HG02610 (cell line): ENCODE data around the gene CDH23.

ENCODE experiments used
- ATAC-seq: cut with Tn5 transposase; IDR thresholded peaks from one replicate; pipeline ENCODE4 v1.9.1; 2021; ENCODE audit warnings: mild to moderate bottlenecking, moderate library complexity; ENCODE audit not compliant: unreplicated experiment

Gene CDH23

DNA sequence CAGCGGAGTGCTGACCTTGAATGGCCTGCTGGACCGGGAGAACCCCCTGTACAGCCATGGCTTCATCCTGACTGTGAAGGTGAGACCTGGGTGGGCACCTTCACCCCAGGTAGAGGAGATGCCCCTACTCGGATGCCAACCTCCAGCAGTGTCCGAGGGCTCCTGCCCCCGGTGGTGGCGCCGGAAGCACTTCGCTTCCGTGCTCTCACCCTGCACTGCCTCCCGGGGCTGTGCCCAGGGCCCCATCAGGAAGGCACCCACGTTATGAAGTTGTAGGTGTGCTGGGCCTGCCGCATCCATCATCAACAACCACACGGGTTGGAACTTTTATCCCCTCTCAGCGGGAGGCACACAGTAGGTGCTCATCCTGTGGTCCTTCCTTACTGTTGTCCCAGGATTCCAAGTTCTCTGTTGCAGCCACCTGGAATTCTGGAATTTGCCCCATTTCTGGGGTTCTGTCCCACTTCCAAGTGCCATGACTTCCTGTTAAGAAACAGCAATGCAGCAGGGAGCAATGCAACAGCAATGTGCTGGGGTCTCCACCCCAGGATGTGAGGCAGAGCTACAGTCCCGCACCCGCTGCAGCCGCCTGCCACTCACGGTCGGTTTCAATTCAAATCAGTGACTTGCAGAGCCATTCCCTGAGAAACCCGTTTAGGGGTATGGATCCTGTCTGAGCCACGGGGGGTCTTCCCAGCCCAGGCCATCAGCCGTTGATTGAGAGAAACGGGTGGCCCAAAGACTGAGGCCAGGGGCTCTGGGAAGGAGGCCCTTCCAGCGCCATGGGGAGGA lies 219.0 kb downstream of the CDH23 start:
- ATAC-seq: no peak

DNA sequence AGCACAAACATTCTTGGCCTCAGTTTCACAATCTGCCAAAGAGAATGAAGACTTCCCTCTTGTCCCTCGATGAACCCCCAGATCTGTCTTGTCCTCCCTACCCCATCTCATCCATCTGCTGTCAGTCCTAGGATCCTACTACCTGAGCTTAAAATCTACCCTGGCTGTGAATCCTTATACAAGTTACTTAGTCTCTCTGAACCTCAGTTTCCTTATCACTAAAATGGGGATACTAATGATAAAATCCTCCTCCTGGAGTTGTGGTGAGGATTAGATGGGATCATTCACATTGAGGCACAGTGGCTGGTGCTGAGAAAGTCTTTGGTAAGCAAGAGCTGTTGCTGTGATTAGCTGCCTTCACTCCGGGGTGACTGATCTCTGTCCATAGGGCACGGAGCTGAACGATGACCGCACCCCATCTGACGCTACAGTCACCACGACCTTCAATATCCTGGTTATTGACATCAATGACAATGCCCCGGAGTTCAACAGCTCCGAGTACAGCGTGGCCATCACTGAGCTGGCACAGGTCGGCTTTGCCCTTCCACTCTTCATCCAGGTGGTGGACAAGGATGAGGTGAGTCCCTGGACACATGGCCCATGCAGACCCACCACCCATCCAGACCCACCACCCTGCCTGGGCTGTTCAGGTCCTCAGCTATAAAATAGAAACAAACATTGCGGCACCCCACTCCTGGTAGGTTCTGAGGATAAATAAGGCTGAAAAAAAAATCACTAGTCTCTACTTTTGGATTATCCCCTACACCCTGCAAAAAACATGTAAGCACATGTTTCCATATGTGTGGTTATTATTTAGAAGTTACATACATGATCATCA lies 220.3 kb downstream of the CDH23 start:
- ATAC-seq: no peak

DNA sequence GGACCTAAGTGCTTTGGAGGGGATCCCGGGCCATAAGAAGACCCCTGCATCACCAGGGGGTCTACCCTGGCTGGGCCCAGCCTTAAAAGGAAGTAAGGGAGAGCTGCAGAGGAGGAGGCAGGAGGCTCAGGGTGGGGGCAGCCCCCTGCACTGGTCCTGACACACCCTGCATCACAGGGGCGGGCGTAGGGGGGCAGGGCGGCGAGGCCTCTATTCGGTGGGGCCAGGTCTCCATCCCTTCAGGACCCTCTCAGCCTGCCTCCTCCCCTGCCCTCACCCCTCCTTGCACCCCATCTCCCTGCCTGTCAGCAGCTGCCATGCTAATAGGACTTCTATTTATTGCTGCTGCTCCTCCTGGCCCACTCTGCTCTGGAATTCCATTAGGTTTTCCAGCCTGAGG lies 221.5 kb downstream of the CDH23 start:
- no peak for ATAC-seq

DNA sequence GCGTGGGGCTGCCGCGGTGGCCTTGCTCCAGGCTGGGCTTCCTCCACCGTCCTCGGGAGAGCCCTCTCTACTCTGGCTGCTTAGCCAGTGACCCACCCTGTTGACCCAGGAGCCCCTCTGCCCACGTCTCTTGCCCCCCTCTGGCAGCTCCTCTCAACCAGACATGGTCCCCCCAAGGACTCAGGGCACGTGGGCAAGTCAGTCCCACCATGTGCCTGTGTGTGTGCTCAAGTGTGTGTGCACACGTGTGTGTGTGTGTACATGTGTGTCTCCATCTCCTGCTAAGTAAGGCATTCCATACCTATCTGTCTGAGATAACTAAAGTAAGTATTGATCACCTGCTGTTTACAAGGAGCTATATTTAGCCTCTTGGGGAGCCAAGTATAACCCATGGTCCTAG lies 221.9 kb downstream of the CDH23 start:
- no peak for ATAC-seq

DNA sequence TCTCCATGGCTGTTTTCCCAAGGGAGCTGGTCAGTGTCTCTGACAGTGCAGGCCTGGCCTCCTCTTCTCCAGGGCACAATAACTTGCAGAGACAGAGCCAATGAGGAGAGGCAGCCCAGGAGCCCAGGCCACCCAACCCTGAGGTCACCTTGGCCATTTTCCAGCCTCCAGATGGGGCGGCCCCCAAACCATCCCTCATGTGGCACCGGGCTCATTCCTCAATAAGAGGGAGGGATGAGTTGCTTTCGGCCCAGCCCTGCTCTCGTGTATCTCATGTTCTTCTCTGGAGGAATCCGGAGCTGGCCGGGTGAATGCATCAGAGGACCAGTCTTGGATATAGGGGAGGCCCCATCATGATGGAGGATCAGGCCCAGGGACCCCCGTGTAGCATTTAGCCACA lies 223.9 kb downstream of the CDH23 start:
- no peak for ATAC-seq

DNA sequence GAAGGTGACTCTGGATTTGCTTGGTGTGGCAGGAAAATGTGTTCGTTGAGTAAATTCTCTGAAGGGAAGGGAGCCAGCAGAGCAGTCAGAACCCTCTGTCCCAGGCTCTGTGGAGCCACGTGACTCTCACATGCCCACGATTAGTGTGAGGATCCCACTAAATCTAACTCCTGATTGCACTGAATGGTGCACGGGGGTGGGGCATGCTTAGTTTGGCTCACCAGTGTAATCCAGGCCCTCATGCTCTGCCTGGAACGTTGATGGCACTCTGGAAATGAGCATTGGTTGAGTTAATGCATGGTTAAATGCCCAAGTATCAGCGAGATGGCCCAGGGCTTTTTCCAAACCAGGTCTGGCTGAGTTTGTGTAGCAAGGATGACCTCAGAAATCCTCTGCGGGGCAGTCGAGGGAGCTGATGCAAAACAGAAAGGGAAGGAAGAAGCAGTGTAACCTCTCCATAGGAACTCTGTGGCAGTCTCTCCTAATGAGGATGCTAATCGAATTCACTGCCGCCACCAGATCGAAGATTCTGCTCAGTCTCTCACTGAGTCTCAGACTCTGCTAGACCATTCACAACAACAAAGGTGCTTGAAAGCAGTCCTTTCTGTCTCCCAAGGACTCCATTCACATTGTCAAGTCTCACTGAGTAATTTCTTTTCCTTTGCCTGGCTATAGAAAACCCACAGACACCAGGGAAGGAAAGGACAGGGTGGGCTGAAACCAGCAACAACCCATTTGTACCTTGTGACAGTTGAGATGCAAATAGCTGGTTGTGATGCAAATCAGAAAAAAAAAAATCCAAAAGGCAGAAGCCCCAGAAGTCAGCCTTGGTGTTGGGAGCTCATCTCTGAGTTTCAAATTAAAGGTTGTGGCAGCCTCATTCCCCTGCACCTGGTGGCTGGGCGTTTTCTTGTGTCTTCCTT lies 224.8 kb downstream of the CDH23 start:
- ATAC-seq: no peak

DNA sequence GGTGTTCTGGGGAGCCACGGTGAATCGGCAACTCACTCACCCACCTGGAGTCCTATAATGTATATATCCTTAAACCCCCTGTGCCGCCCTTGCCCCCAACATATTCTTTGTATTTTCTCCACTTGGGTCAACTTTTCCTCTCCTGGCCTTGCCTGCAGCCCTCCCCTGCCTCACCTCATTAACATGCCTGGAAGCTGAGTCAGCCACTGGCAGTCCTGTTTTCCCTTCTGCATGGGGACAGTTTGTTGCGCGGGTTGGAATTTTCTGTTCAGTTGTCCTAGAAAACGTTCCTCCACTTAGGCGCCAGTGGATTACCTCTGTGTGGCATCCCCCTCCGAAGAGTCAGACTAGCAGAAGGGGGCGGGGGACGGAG lies 225.4 kb downstream of the CDH23 start:
- ATAC-seq: no peak

DNA sequence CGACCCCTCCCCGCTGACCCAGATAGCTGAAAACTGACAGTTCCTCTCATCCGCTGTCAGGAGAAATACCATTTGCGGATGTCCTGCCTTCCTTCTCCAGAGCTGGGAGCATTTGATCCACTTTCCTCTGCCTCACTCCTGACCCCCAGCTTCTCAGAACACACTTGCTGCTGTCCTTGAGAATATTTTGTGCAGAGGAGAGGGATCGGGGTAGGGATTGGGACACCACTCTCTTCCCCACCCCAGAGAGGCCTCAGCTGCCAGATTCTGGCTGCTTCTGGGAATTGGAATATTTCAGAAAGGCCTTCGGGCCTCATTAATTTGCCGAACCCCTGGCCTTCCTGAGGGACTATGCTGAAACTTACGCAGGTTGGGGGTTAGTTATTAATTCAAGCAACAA lies 225.9 kb downstream of the CDH23 start:
- no peak for ATAC-seq

DNA sequence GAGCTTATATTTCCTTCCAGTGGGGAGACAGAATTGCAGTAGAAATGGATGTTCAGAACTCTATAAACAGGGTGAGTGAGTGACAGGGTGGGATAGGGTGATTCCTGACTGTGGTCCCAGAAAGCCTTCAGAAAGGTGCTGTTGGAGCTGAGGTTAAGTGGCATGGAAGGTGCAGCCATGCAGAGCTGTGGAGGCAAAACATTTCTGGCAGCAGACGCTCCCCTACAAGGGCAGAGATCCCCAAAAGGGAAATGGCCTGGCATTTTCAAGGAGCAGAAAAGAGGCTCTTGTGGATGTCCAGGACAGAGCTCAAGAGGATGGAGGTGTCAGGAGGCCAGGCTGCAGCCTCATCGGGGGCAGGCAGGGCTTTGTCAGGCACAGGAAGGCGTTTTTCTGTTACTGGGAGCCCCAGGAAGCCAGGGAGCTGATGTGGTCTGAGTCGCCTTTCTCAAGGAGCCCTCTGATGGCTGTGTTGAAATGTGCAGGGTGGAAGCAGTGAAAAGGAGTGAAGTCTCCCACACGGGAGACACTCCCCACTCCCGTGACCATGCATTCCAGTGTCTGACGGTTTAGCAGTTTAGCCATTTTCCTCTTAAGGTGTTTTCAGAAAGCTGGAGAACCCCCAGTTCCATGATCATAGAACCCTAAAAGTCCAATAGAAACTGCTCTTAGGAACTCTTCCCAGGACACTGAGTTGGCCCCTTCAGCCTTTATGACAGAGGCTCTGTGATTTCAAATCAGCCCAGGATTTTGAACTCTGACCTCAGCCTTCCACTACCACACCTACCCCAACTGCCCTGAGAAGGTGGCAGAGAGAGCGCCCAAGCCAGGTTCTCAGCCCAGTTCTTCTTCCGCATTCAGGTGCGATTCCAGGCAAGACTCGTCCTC lies 226.6 kb downstream of the CDH23 start:
- no peak for ATAC-seq

DNA sequence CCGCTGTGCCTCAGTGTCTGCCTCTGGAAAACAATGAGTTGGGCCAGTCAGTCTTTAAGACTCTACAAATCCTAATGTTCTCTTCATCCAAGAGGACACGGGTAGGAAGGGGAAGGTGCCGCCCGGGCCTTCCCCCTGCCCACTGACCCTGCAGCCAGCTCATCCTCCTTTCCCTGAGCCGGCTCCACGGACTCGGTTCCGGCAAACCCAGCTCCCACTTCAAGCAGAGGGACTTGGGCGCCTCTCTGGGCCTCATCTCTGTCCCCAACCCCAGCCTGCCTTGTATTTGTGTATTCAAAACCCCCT lies 227.2 kb downstream of the CDH23 start:
- ATAC-seq: no peak

DNA sequence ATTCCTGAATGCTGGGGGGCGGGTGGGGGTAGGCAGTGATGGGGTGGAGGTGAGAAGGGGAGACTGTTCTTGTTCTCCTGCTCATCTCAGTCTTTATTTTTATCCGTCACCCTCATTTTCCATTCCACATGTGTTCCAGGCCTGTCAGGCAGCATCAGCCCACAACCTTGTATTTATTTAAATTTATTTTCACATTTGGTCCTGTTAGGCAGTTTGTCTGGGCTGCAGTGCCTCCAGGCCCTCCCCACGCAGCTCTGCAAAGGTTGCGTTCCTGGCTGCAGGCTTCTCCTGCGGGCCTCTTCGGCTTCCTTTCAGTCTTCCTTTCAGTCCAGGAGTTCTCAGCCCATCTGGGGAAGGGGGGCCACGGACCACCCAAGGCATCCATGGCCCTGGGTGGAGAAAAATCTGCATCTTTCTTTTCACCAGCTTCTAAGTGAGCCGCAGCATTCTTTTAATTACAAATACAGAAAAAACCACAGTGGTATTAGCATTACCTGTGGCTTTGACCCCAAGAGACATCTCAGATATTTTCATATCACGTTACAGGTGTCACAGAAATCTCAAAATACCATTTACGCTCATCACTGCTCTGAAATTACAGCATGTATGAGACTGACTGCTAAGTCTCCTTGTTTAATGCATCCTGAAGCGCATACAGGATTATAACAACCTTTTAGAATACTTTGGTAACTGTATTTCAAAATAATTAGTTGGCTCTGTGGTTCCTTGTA lies 228.9 kb downstream of the CDH23 start:
- ATAC-seq: no peak

DNA sequence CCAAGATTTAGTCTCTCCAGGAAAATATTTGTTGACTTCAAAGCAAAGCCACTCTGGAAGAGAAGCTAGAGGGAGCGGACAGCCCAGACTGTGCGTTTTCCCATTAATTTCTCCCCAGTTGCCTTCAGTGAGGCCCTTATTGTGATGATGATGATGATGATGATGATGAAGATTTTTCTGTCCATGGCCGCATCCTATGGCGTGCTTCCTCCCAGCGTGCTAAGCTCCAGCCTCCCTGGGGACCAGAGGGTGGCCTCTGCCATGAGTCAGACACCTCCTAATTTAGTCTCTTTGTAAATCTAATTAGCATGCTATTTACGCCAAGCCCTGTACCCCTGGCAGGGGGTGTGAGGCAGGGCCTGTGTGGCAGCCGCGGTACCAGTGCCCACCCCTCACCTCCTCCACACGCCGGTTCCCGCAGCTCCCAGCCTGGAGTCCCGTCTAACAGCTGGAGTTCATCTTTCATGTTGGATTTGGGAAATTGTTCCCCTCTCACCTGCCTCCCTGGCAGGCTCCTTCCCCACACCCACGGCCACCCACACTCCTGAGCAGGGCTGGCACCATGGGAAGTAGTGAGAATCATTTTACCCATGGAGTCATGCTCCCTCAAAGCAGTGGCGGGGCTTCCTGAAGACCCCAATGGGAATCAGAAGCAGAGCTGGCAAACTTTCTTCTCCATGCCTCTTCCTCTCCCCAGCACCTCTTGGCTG lies 230.7 kb downstream of the CDH23 start:
- ATAC-seq: no peak

DNA sequence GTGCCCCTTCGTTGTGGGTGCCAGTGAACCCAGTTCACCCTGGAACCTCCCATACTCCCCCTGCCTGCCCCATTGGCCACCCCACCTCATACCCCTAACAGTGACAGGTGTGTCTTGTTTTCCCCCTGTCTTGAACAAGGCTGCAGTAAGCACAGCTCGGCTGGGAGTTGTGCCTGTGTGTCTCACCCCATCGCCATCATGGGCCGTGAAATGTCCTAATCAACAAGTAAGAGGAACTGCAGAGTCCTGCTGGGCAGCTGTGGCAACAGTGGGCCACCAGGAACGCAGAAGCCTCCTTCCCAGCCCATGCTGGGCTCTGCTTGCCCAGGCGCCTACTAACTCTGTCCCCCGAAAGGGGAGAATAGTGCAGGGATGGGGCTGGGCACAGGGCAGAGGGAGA lies 231.2 kb downstream of the CDH23 start:
- no peak for ATAC-seq

DNA sequence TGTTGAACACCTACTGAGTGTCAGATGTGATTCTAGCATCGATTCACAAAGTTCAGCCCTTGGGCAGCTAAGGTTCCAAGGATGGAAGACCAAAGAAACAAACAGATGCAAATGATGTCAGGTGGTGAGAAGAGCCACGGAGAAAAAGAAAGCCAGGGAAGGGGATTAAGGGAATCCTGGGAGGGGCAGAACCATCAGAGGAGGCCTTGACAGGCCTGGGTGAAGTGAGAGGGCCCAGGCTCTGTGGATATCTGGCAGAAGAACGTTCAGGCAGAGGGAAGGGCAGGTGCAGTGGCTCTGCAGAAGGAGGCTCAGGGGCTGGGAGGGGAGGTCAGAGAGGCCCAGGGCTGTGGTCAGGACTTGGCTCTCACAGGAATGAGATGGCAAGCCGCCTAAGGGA lies 232.4 kb downstream of the CDH23 start:
- no peak for ATAC-seq

DNA sequence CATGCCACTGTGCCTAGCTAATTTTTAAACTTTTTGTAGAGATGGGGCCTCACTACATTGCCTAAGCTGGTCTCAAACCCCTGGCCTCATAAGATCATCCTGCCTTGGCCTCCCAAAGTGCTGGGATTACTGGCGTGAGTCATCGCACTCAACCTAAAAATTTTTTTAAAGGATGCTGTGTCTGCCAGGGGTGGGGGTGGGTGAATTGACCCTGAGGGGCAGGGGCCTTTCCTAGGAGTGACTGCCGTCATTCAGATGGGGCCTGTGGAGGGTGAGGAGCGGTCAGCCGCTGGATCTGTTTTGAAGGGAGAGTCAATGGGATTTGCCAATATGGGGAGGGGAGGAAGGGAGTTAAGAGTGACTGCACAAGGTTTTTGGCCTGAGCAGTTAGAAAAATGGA lies 233.4 kb downstream of the CDH23 start:
- ATAC-seq: no peak

DNA sequence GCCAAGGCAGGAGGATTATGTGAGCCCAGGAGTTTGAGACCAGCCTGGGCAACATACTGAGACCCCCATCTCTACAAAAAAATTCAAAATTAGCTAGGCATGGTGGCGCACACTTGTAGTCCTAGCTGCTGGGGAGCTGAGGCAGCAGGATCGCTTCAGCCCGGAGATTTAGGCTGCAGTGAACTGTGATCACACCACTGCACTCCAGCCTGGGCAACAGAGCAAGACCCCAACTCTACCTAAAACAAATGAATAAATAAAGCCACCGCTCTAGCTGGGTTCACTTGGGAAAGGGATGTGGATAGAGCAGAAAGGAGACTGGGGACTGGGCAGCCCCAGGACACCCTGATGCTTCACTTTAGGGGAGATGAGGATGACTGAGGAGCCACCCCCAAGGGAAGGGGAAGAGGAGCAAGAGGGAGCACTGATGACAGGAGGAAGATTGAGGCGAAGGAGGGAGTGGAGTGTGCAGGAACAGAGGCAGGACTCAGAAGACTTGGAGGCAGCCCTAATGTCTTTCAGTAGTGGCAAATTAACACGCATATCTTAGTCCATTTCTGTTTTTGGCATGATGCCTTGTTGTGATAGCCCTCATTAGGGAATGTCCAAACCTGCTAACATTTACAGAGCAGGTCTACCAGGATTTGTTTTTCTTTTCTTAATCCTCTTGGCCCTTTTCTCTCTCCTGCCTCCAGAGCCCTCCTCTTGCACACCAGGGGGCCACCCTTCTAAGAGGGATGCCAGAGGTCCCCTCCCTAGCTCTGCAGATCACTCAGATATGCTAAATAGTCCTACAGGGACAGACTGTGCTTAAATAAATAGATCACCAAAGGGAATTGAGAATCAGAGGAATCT lies 234.5 kb downstream of the CDH23 start:
- no peak for ATAC-seq

DNA sequence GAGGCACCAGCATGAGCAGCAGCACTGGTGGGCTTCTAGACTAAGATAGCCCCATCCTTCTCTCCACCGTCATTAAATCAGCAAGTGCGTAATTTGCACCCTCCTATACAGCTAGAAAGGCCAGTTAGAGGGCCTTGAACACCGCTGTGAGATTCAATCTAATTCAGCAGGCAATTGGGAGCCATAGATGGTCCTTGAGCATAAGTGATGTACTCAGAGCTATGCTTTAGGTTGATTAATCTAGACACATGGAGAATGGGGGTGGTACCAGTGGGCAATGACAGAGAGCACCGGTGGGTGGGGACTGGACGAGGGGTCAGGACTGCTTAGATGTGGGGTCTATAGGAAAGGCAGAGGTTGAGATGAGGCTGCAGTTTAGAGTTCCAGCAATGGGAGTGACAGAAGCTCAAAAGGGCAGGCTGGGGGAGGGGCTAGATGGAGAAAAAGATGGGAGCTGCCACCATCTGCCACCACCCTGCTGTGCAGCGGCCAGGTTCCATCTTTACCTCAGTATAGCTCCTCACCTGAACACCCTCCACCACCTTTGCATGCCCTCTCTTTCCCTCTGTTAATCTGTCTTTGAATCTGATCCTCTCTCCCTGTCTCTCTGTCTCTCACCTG lies 235.6 kb downstream of the CDH23 start:
- no peak for ATAC-seq
